Lung (tissue), 12 donors: Measurements from ENCODE around the gene LTBP1. TPM values are rescaled to one million over a fixed set of nuclear protein-coding genes. Genes with fewer than 3 reads are reported as not detected.

Experiments
- ATAC-seq: fragments of 200-7000 bp; cut with Tn5 transposase; one replicate; pipeline ENCODE4 v1.9.1; 2020; ENCODE audit warnings: moderate number of reproducible peaks; ENCODE audit not compliant: insufficient read depth, low FRiP score
- DNase-seq, 3 donors: peaks; one replicate each; pipeline ENCODE4 v3.0.0-alpha.2; 2013 to 2017
- H3K27ac ChIP-seq, 2 donors: one replicate each; pipeline ENCODE4 v1.5.1; 2013; ENCODE audit warnings: mild to moderate bottlenecking in 2 of 2, moderate library complexity in 2 of 2, control low read depth in 1 of 2, inconsistent platforms in 1 of 2, low read depth in 1 of 2, low read length in 1 of 2
- H3K27me3 ChIP-seq, 3 donors: one replicate each; pipeline ENCODE4 v1.5.1; 2013; ENCODE audit warnings: low read length in 2 of 3; ENCODE audit not compliant: control insufficient read depth in 3 of 3, insufficient read depth in 3 of 3
- H3K36me3 ChIP-seq, 4 donors: one replicate each; pipeline ENCODE4 v1.5.1; 2013; ENCODE audit warnings: low read length in 4 of 4, mild to moderate bottlenecking in 1 of 4, moderate library complexity in 1 of 4; ENCODE audit not compliant: control insufficient read depth in 4 of 4, insufficient read depth in 4 of 4
- H3K4me1 ChIP-seq, 5 donors: one replicate each; pipeline ENCODE4 v1.5.1; 2013; ENCODE audit warnings: low read length in 5 of 5, mild to moderate bottlenecking in 2 of 5, moderate library complexity in 1 of 5; ENCODE audit not compliant: control insufficient read depth in 5 of 5, insufficient read depth in 5 of 5
- H3K4me3 ChIP-seq: one replicate; pipeline ENCODE4 v1.5.1; 2013; ENCODE audit warnings: mild to moderate bottlenecking, control low read depth, moderate library complexity
- H3K9ac ChIP-seq, 2 donors: one replicate each; pipeline ENCODE4 v1.5.1; 2013; ENCODE audit warnings: low read length in 2 of 2, control low read depth in 1 of 2; ENCODE audit not compliant: insufficient read depth in 1 of 2
- H3K9me3 ChIP-seq, 4 donors: one replicate each; pipeline ENCODE4 v1.5.1; 2013; ENCODE audit warnings: low read length in 3 of 4, mild to moderate bottlenecking in 1 of 4, moderate library complexity in 1 of 4; ENCODE audit not compliant: control insufficient read depth in 4 of 4, insufficient read depth in 3 of 4
- CTCF ChIP-seq: IDR thresholded peaks from 2 replicates; pipeline ENCODE4 v1.5.1; 2012; ENCODE audit warnings: mild to moderate bottlenecking; ENCODE audit errors: control extremely low read depth, extremely low read depth
- WGBS, 2 donors: extraction: QIAGEN DNeasy Blood & Tissue Kit; methylation state at CpG; one replicate each; pipeline ENCODE4 v1.1.7; 2013; 5-methylcytosine and 5-hydroxymethylcytosine counted together
- polyA plus RNA-seq, 2 donors: library from polyadenylated mRNA; stranded (reverse); fragments of 200-250 nt; gene quantifications; one replicate each; pipeline ENCODE4 v1.2.1, GENCODE V29; 2013
- total RNA-seq, 2 donors: library from RNA; depleted of rRNA in 1 of 2; stranded (reverse); fragments of >200 nt in 1 of 2; gene quantifications; one replicate each; pipeline ENCODE4 v1.2.1, GENCODE V29; 2014 to 2021
- donor health status: control.
- donor health status: control.
- donor health status: Bipolar disorder and iron deficiency.
- donor health status: healthy.
- donor health status: DM: yes; HTN: yes; CAD: no.

LTBP1 gene
- total and polyA plus RNA-seq, 4 donors: 8.8 to 57.4 (median 28.6) TPM

GRCh38 chr2:33337981-33338380 lies 391.2 kb downstream of the LTBP1 start:
- H3K27me3 ChIP-seq: no peaks in the 10 kb centered on the region
- peaks cover 0 to 3% (median 0%) of the 10 kb centered on the region in 5 donors for H3K4me1 ChIP-seq
- 90 to 97% methylated on average over 4 of the region's 4 CpGs for WGBS, 2 donors
- H3K36me3 ChIP-seq: no peaks in the 10 kb centered on the region
- H3K4me3 ChIP-seq: no peak overlapping the region
- H3K9ac ChIP-seq: no peak overlapping the region
- no peak for TF ChIP-seq CTCF
- ATAC-seq: no peak
- no peak overlapping the region for H3K27ac ChIP-seq
- no peak for DNase-seq
- H3K9me3 ChIP-seq: no peaks in the 10 kb centered on the region

GRCh38 chr2:33339269-33339668 lies 392.5 kb downstream of the LTBP1 start:
- no peaks in the 10 kb centered on the region for H3K27me3 ChIP-seq

GRCh38 chr2:33340280-33340679 lies 393.5 kb downstream of the LTBP1 start:
- Histone ChIP-seq H3K9me3 (no peaks in the 10 kb centered on the region), H3K4me1 (peaks cover 0 to 3% (median 0%) of the 10 kb centered on the region in 5 donors), H3K36me3 (no peaks in the 10 kb centered on the region), H3K27me3 (no peaks in the 10 kb centered on the region), H3K9ac (no peak overlapping the region), H3K4me3 (no peak overlapping the region), H3K27ac (peak overlapping the region in 1 of 2 donors; percentile 17)
- DNase-seq: peak; percentile 24 to 61 (median 42)
- no peak for TF ChIP-seq CTCF
- ATAC-seq: peak; percentile 66
- WGBS, 2 donors: 49 to 73% methylated on average over 6 of the region's 6 CpGs

More at GRCh38 chr2:33339269-33339668, 392.5 kb downstream of the LTBP1 start:
- 78 to 91% methylated on average over 5 of the region's 5 CpGs for WGBS, 2 donors
- Histone ChIP-seq H3K4me1 (peaks cover 0 to 3% (median 0%) of the 10 kb centered on the region in 5 donors), H3K9ac (no peak overlapping the region), H3K36me3 (no peaks in the 10 kb centered on the region), H3K4me3 (no peak overlapping the region), H3K9me3 (no peaks in the 10 kb centered on the region), H3K27ac (no peak overlapping the region)
- ATAC-seq (no peak), DNase-seq (no peak)
- TF ChIP-seq CTCF: no peak

GRCh38 chr2:33342171-33342570 lies 395.4 kb downstream of the LTBP1 start:
- no peaks in the 10 kb centered on the region for H3K27me3 ChIP-seq
- ATAC-seq (no peak), DNase-seq (no peak)
- H3K27ac ChIP-seq: no peak overlapping the region
- no peaks in the 10 kb centered on the region for H3K36me3 ChIP-seq
- no peak for TF ChIP-seq CTCF
- H3K4me3 ChIP-seq: no peak overlapping the region
- WGBS, 2 donors: 68 to 77% methylated on average over 5 of the region's 5 CpGs
- no peak overlapping the region for H3K9ac ChIP-seq
- no peaks in the 10 kb centered on the region for H3K9me3 ChIP-seq
- peaks cover 0 to 3% (median 0%) of the 10 kb centered on the region in 5 donors for H3K4me1 ChIP-seq
